Left lobe of liver (tissue), 2 donors: ENCODE measurements around the gene FOXA1. TPM values are rescaled to one million over a fixed set of nuclear protein-coding genes. Genes with fewer than 3 reads are reported as not detected.

ENCODE experiments used
- ATAC-seq: fragments of 200-7000 bp; cut with Tn5 transposase; one replicate; pipeline ENCODE4 v1.9.1; 2020; ENCODE audit warnings: mild to moderate bottlenecking, moderate library complexity
- DNase-seq: peaks from one replicate; pipeline ENCODE4 v3.0.0-alpha.2; 2020; ENCODE audit warnings: low spot score
- total RNA-seq: library from RNA; stranded (reverse); gene quantifications from one replicate; pipeline ENCODE4 v1.2.1, GENCODE V29; 2021
- donor health status: DM: no; HTN: no; CAD: no; lungs with moderate emphysema.
- donor health status: DM: no; HTN: yes; CAD: no.

FOXA1 gene
- total RNA-seq, 1 donor from 2014 or later = 36.6 TPM

DNA sequence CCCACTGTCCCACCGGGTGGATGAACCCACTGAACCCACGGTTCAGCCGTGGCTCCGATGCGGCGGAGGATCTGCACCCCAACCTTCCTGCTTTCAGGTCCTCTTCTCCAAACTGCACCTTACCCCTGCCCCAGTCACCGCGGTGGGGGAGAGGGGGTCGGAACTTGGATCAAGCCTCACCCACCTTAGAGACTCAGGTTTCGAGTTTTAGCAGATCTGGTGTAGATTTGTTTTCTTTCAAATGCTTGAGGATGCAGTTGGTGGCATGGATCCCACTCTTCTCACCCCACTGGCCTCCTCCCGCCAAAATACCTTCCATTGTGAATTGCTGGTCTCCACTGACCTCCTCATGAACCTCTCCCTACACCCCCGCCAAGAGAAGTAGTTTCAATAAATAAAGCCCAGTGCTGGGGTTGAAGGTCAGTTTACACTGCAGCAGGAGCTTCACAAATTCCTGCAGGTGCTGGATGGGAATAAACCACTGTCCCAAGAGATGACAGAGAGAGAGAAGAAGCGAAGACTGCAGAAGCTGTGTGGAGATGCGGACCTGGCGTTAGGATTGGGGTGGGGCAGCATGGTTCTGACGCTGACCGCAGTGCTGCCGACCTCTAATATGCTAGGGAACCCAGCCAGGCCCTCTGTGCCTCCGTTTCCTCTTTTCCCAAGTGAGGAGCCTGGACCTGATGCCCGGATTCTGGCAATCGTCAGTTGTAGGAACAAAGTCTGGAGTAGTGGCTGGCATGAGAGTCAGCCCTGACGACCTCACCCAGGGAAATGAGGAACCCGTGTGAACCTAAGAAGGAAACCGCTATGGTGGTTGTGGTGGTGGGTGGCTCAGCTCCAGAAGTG, 7.8 kb upstream of the FOXA1 start:
- DNase-seq = peak; percentile 77
- ATAC-seq = peak; percentile 80

DNA sequence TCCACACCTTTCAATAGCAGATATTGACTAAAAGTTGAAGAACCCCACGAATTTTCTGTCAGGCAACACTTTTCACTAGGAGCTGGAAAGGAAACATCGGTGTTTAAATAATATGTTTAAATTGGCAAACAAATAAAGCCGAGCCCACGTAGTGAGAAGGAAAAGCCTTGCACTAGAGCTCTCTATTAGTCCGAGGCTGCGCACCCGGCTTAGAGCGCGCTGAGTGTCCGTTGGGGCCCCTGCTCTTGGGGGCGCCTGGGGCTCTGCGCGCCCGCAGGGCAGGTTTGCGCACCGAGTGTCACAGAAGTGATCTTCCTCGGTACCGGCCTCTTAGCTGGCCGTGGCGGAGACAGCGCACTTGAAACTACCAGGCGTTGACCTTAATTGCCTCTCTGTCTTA, 6.8 kb upstream of the FOXA1 start:
- no peak for ATAC-seq
- DNase-seq = no peak

DNA sequence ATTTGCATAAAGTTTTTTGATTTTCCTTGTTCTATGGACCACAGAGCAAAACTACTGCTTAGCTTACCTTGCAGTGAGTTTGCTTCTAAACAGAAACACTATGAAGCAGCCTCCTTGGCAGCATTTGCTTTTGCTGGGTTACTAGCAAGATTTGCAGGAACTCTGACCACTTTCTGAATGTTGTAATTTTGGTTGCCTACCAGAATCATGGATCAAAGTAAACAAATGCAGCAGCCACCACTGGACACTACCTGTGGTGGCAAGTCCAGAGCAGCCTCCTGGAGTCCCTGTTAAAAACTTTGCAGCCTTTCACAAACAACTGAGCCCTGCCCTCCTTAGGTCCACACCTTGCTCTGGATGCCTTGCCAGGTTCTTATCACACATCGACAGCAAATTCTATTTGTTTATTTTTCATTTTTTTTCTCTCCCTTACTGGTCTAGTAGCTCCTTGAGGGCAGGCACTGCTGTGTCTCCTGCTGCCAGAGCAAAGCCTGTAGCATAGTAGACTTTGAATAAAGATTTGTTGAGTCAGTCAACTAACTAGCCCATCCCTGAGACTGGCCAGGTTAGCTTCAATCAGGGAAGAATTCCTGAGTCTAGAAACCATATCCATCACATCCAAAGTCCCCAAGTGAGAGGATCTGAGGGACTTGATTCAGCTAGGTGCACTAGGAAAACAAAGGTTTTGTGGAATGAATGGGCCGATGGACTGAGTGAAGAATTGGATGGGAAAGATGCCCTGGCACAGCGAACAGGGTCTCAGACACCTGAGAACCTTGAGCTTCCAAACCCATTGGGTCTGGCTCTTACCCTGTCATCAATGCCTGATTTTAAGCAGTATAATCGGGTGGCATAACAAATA, 6.1 kb upstream of the FOXA1 start:
- ATAC-seq (peak; percentile 56), DNase-seq (peak; percentile 66)

DNA sequence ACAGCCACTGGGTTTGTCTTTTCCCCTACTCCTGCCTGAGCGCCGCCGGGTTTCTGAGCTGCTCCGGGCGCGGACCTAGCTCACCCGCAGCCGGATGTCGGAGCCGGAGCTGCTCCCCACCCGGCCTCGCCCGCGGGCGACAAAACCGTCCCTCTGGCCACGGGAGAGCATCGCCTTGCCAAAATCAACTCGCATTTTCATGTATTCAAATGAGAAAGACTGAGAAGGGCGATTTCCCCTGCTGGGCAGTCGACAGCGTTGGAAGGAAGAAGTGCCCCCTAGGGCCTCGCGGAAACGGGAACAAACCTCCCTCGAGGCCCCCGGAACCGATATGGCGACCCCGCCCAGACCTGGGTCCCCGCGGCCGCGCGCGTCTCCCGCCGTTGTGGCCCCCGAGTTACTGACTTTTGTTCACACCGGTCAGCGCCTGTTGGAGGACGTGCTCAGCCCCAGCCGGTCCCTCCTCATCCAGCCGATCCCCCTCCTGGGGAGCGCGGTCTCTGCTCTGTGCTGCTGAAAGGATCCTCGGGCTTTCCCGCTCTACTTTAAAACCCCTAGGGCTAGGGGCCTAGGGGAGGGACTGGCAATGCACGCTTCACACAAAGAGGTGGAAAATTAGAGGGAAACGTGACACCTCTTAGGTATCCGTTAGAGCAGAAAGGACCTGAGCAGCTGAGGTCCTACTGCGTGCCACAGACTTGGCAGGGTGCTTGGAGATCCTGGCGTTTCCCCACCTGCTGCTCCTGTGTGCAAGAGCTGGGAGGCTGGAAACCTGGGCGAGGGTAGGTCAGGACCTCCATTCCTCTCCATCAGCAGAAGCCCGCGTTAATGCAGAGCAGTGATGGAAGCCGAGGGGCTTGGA, 4.7 kb upstream of the FOXA1 start:
- DNase-seq = no peak
- ATAC-seq = no peak

DNA sequence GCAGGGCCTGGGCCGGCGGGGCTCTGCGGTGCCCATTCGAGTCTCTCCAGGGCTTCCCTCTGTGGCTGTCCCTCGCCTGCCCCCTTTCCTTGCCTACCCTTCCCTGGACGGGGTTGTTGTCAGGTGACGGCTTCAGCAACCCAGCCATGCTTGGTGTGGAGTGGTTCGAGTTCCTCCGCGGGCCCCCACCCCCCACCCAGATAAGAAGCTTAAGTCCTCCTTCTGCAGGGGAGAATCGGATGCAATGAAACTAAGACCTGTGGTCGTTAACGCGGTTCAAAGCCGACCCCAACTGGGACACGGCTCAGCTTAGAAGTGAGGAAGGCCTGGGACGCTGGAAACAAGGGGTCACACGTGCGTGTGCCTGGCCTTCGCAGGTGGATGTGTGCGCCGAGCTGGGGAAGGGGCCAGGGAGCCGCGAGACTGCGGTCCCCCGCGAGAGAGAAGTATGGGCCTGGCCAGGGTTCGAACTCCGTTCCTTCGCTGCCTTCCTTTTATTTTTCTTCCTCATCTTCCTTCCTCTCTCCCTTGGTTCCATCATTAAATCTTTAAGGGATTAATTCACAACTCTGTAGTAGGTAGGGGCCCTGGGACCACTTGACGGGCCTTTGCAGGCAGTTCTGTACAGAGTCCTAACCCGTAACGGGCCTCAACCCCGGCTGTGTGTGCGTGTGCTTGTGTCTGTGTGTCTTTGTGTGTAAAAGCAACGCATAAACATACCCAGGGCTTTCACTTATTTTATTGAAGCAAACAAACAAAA, 3.9 kb upstream of the FOXA1 start:
- DNase-seq = no peak
- ATAC-seq = no peak

DNA sequence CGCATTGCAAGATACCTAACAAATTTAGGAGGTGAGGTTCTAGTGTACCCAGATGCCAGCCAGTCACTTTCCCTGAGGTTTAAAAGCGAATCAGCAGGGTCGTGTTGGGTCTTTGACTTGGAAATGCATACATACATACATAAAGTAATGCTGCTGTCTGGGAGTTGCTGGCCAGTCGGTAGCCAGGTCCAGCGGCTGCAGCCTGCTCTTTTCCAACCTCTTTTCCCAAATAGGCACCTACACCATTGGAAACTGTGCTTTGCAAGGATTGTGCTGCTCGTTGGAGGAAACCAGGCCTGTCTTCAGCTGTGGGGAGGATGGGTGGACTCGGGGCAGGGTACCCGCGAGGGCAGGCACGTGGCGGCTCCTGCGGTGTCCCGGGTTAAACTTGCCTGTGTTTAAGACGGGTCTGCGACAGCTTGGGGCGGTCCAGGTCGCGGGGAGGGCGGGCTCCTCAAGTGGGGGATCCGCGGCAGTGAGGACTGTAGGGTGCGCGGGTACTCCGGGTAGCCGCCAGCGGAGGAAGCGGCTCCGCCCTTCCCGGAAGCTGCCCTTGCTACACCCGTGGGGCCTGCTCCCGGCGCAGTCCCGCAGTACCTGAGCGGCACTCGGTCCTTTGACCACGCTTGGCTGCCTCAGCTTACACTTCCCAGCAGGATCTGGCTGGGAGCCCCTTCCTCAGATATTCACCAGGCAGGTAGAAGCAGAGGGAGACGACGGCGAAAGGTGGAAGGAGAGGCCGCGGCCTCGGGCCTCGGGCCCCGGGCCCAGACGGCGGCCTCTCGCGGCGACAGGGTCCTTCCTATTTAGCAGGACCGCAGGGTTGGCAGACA, 3.1 kb upstream of the FOXA1 start:
- ATAC-seq = no peak
- no peak for DNase-seq

DNA sequence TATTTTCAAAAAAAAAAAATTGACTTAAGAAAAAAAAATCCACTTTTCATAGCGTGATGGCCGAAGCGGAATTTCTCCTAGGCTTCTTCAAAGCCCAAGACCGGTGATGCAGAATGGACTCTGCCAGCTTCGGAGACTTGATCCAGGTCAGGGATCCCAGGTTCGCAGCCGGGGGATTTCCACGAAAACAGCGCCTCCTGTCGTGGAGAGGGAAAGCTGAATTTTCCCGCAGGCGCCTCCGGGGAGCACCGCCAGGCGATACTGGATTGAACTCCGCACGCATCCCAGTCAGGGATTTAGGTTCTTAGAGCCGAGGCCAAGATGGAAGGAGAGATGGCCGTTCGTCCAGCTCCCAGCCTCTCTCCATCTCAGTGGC, 2.5 kb upstream of the FOXA1 start:
- no peak for DNase-seq
- ATAC-seq = no peak

DNA sequence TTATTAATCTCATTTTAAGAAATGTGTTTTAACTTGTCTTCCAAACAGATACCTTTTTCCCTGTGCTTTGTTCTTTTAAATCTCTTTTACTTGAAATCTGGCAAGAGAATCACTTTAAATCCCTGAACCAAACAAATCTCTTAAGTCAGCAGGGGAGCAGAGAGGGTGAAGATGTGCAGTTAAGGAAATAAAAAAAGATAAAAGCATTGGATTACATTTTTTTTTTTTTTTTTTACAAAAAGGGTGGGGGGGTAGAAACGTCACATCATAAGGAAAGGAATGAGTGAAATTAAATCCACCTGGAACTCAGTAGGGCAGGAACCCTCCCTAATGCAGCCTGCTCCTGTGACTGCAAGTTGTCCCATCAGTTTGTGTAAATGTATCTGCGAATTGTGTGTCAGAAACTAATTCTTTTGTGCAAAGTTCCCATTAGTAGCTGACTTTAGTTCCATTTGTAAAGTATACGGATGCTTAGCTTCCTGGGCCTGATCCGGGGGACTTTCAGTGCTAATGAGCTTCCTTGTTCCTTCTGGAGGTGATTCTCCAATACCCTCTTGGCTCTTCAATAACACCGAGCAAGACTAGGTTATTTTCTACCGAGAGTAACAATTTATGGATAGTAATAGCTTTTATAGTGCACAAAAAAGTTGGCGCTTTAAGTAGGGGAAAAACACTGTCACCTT, 1.9 kb upstream of the FOXA1 start:
- ATAC-seq = no peak
- DNase-seq = no peak

DNA sequence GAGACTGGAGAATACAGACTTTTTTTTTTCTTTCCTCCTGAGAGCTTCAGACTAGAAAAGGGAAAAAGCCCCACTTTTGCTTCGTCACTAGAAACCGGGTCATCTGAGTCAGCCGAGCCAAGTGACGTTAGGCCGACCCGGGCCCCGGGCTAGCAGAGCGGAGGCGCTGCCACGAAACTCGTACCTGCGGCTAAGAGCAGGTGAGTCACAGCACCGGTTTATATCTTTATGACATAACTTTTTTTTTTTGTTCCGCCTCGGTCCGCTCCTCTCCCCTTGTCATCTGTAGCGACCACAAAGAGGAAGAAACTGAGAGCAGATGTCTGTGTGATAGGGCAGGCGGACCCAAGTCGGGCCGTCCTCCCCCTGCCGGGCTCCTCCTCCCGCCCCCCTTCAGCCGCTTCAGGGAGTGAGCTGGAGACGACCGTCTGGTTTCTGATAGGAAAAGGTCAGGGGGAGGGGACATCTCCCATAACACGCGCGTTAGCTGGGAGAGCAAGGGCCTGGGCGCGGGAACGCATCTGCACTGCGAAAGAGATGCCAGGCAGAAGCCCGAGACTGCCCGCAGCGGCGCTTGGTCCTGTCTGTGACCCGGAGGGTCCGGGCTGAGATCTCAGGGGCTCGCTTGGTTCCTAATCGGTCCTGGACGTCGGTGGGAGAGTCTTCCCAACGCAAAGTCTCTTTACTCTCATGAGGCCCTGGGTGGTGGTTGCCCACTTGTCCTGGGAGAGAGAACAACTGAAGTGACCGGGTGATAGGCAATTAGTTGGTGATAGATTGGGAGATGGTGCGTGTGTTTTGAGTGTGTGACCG, 966 bp upstream of the FOXA1 start:
- DNase-seq (peak; percentile 93), ATAC-seq (peak; percentile 66)

DNA sequence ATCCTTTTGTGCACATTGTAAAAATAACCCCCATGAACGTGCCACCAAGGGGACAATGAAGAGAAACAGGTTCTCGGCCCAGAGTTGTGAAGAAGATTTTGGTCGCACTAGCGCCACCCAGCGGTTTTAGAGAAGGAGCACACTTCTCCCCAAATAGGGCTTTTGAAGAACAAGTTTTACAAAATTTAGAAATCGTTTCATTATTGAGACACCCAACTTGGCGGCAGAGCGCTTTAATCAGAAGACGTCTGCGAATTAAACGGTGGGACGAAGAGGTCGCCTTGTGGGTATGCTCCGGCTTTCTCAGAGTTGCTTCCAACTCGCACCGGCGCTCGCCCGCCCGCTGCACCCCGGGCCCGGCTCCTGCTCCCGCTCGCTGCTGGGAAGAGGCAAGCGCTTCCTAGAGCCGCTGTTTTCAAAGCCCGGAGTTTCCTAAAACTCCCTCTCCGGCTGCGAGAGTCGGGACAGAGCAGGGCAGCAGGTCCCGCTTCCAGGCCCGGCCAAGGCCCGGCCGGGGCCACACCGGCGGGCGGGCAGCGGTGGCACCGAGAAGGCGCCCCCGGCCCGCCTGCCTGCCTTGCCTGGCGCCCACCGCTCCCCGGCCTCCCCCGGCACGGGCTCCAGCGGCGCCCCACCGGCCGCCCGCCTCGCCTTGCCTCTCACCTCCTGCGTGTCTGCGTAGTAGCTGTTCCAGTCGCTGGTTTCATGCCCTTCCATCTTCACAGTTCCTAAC, 645 bp downstream of the FOXA1 start:
- ATAC-seq = peak; percentile 28
- peak; percentile 82 for DNase-seq

DNA sequence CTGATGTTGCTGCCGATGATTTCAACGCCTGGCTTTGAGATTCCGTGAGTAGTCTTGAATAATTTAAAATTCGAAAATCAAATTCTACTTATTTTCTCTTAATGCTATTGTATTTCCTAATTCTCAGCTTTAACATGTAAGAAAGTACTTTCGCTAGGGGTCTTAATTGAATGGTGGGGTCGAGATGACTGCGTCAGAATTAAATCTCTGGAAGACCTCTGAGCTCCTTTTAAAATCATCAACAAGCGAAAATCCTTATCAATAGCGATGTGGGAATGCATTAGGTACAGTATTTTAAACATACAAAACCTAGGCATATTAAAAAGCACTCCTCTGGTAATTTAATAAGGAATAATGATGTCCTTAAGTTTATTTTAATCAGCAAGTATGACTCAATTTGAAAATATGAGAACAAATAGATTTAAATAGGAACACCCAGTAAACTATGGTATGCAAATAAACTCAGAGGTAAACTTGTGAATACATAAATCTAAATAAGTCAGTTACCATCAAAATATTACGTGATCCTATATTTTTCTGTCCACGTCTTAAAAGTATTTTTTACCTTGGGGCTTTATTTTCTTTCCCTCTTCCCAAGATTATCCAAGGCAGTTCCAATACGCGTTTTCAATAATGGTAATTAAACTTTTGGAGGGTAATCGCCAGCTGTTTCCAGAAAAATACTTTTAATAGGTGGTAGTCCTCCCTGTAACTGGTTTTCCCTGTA, 1.4 kb downstream of the FOXA1 start:
- DNase-seq (no peak), ATAC-seq (no peak)

DNA sequence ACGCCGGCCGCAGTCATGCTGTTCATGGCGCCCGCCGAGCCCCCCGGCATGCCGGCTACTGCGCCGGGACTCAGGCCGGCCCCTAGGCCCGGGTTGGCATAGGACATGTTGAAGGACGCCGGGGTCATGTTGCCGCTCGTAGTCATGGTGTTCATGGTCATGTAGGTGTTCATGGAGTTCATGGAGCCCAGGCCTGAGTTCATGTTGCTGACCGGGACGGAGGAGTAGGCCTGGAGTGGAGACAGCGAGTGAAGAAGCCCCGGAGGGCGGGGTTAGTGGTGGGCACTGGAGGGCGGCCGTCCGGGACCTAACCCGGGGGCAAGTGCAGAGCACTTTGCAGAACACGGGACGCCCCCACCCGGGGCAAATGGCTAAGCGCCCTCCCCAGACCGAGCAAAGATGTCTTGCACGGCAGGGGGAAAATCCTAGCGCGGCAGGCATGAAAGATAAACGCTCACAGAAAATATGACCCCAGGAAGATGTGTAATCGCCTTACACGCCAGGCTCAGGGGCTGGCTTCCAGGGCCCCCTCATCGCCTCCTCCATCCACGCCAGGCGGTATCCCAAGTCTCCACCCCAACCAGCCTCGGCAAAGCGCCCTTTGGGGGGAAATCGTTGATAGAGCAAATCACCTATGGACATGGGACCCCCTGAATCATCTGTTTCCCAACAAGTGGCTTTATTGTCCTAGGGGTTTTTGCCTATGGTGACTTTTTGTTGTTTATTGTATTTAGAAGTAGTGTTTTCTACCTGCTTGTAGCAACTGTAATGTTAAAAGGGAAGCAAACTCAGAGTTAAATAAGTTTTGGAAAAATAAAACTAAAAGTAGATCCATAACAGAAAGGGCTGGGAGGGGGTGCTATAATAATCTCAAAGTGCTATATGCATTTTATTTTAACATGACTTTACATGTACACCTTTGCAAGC, 2.3 kb downstream of the FOXA1 start:
- DNase-seq (peak; percentile 65), ATAC-seq (peak; percentile 2)

DNA sequence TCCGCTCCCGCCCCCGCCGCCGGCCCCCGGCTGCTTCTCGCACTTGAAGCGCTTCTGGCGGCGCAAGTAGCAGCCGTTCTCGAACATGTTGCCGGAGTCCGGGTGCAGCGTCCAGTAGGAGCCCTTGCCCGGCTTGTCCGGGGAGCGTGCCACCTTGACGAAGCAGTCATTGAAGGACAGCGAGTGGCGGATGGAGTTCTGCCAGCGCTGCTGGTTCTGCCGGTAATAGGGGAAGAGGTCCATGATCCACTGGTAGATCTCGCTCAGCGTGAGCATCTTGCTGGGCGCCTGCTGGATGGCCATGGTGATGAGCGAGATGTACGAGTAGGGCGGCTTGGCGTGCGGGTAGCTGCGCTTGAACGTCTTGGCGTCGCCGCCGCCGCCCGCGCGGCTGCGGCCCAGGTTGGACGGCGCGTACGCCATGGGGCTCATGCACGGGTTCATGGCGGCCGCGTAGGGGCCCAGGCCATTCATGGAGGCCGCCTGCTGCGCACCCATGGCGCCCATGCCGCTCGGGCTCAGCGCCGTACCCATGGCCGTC, 3.0 kb downstream of the FOXA1 start:
- peak; percentile 8 for ATAC-seq
- peak; percentile 70 for DNase-seq

DNA sequence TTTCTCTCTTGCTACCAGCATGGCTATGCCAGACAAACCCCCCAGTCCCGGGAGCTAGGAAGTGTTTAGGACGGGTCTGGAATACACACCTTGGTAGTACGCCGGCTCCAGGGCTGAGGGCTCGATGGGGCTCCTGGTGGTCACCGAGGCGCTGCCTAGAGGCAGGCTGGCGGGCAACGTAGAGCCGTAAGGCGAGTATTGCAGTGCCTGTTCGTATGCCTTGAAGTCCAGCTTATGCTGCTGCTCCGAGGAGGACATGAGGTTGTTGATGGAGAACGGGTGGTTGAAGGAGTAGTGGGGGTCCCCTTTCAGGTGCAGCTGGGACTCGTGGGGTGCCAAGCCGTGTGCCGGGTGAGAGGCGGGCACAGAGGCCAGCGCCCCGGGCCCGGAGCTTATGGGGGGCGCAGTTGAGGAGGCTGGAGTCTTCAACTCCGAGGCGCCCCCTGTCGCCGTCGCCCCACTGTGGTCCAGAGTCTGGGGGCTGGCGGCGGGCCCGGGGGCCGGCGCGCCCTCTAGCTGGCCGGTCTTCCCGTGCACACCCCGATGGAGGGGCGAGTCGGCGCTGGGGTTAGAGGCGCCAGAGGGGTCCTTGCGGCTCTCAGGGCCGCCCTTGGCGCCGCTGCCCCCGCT, 3.6 kb downstream of the FOXA1 start:
- ATAC-seq (peak; percentile 57), DNase-seq (peak; percentile 86)
